BE2C (cell line): ENCODE data around the gene SSRP1.
"Not testable (repeated sequence)": the region's sequence is repeated elsewhere in the genome, so short reads cannot be mapped to it uniquely, and the experiment has no call there.

Experiments
- DNase-seq: peaks from one replicate; pipeline ENCODE4 v3.0.0-alpha.2; 2020
- H3K27me3 ChIP-seq: fragments of 250-450 bp; sonication (Bioruptor Pico); 2 replicates; pipeline ENCODE4 v1.5.1; 2020; ENCODE audit warnings: mild to moderate bottlenecking
- H3K36me3 ChIP-seq: fragments of 250-450 bp; sonication (Bioruptor Pico); 2 replicates; pipeline ENCODE4 v1.5.1; 2020; ENCODE audit warnings: mild to moderate bottlenecking
- H3K4me1 ChIP-seq: fragments of 250-450 bp; sonication (Bioruptor Pico); 2 replicates; pipeline ENCODE4 v1.5.1; 2020
- H3K4me3 ChIP-seq: 2 replicates; pipeline ENCODE4 v1.5.1; 2011; ENCODE audit warnings: low read depth, low read length
- H3K9me3 ChIP-seq: fragments of 250-450 bp; sonication (Bioruptor Pico); 2 replicates; pipeline ENCODE4 v1.5.1; 2020
- TF ChIP-seq, protein P1 (sequence below): IDR thresholded peaks from 2 replicates; pipeline ENCODE4 v1.5.1; 2012; ENCODE audit warnings: mild to moderate bottlenecking, low read depth, low read length

Gene SSRP1

DNA sequence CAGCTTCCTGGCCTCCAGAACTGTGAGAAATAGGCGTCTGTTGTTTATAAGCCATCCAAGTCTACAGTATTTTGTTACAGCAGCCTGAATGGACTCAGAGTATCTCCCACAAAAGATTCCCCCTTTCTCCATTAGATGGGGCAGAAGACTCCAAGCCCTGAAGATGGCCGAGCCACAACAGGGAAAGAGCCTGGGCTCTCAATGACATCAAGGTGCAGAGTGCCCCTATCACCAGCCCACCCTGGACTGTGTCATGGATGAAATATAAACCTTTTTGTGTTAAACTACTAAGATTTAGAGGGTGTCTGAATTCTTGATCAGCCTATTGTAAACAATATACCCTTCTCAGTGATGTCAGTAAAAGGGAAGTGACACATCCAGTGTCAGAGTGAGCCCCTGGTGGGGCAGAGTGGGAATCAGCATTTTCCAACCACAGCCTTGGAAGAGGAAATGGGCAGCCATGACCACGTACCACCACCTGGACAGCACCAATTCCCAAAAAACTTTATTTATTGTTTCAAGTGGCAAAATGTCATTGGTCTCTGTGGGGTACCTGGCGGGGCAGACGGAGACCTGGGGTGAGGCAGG lies 36.4 kb downstream of the SSRP1 start:
- Histone ChIP-seq H3K27me3 (no peaks in the 10 kb centered on the region), H3K4me3 (no peak overlapping the region), H3K4me1 (no peaks in the 10 kb centered on the region), H3K36me3 (peaks cover 10% of the 10 kb centered on the region), H3K9me3 (no peaks in the 10 kb centered on the region)
- TF ChIP-seq, protein P1, sequence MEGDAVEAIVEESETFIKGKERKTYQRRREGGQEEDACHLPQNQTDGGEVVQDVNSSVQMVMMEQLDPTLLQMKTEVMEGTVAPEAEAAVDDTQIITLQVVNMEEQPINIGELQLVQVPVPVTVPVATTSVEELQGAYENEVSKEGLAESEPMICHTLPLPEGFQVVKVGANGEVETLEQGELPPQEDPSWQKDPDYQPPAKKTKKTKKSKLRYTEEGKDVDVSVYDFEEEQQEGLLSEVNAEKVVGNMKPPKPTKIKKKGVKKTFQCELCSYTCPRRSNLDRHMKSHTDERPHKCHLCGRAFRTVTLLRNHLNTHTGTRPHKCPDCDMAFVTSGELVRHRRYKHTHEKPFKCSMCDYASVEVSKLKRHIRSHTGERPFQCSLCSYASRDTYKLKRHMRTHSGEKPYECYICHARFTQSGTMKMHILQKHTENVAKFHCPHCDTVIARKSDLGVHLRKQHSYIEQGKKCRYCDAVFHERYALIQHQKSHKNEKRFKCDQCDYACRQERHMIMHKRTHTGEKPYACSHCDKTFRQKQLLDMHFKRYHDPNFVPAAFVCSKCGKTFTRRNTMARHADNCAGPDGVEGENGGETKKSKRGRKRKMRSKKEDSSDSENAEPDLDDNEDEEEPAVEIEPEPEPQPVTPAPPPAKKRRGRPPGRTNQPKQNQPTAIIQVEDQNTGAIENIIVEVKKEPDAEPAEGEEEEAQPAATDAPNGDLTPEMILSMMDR: no peak
- no peak for DNase-seq

DNA sequence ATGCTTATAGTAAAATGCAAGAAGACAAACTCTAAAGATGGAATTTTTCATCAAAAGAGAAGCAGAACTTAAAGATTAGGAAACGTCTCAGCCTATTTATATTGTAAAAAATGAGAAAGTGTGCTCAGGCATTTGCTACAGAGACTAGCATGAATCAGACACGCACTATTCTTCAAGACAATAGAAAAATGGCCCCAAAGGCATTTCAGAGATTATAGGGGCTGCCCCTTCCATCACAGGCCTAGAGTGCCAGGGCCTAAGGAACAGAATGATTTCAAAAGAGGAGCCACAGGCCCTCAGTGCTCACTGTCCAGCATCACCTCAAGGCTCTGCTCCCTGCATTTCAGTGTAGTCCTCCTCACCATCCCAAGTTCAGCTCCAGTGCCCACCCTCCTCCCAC lies 38.5 kb downstream of the SSRP1 start:
- no peaks in the 10 kb centered on the region for H3K9me3 ChIP-seq
- no peak for DNase-seq
- no peaks in the 10 kb centered on the region for H3K4me1 ChIP-seq
- no peaks in the 10 kb centered on the region for H3K27me3 ChIP-seq
- peaks cover 10% of the 10 kb centered on the region for H3K36me3 ChIP-seq
- no peak overlapping the region for H3K4me3 ChIP-seq
- TF ChIP-seq, protein P1: no peak

DNA sequence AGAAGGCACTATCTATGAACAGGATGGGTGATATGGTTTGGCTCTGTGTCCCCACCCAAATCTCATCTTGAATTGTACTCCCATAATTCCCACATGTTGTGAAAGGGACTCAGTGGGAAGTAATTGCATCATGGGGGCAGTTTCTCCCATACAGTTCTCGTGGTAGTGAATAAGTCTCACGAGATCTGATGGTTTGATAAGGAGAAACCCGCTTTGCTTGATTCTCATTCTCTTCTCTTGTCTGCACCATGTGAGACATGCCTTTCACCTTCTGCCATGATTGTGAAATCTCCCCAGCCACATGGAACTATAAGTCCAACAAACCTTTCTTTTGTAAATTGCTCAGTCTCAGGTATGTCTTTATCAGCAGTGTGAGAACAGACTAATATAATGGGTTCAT lies 39.5 kb downstream of the SSRP1 start:
- not testable (repeated sequence) for DNase-seq, H3K4me1 ChIP-seq, H3K27me3 ChIP-seq, H3K4me3 ChIP-seq, H3K36me3 ChIP-seq, H3K9me3 ChIP-seq

GRCh38 chr11:57294225-57295131 lies 41.2 kb downstream of the SSRP1 start:
- no peak for DNase-seq
- TF ChIP-seq, protein P1: no peak
- Histone ChIP-seq H3K27me3 (no peaks in the 10 kb centered on the region), H3K36me3 (no peaks in the 10 kb centered on the region; the same call in none of the 2 replicates), H3K4me1 (no peaks in the 10 kb centered on the region), H3K4me3 (no peak overlapping the region), H3K9me3 (no peaks in the 10 kb centered on the region)

GRCh38 chr11:57290288-57290687 lies 45.4 kb downstream of the SSRP1 start:
- no peak overlapping the region for H3K4me3 ChIP-seq
- TF ChIP-seq, protein P1: no peak
- no peaks in the 10 kb centered on the region for H3K27me3 ChIP-seq
- no peaks in the 10 kb centered on the region for H3K36me3 ChIP-seq
- H3K9me3 ChIP-seq: no peaks in the 10 kb centered on the region
- H3K4me1 ChIP-seq: no peaks in the 10 kb centered on the region
- DNase-seq: no peak

GRCh38 chr11:57288771-57289579 lies 46.7 kb downstream of the SSRP1 start:
- Histone ChIP-seq H3K36me3 (no peaks in the 10 kb centered on the region), H3K4me3 (no peak overlapping the region), H3K27me3 (no peaks in the 10 kb centered on the region), H3K9me3 (no peaks in the 10 kb centered on the region), H3K4me1 (no peaks in the 10 kb centered on the region)
- TF ChIP-seq, protein P1: no peak
- no peak for DNase-seq
